Right atrium auricular region (tissue), 2 donors: Measurements from ENCODE around the gene DEFB127. TPM values are rescaled to one million over a fixed set of nuclear protein-coding genes. Genes with fewer than 3 reads are reported as not detected.
"Not testable (repeated sequence)": the region's sequence is repeated elsewhere in the genome, so short reads cannot be mapped to it uniquely, and the experiment has no call there.

ENCODE experiments used
- DNase-seq: peaks from one replicate; pipeline ENCODE4 v3.0.0-alpha.2; 2019; ENCODE audit warnings: low spot score
- H3K27ac ChIP-seq, 2 donors: fragments of 200-600 bp; sonication (generic); 1 replicate in 1 of 2; 2 replicates in 1 of 2; pipeline ENCODE4 v1.5.1; 2016 to 2019
- H3K27me3 ChIP-seq, 2 donors: fragments of 200-600 bp; sonication (generic); one replicate each; pipeline versions ENCODE4 v1.5.1 to v1.6.0; 2017 to 2019
- H3K36me3 ChIP-seq: fragments of 200-600 bp; sonication (generic); one replicate; pipeline ENCODE4 v1.5.1; 2016
- H3K4me1 ChIP-seq, 2 donors: fragments of 200-600 bp; sonication (generic); one replicate each; pipeline versions ENCODE4 v1.5.1 to v1.6.0; 2017 to 2019
- H3K4me3 ChIP-seq, 2 donors: fragments of 200-600 bp; sonication (generic); 1 replicate in 1 of 2; 2 replicates in 1 of 2; pipeline ENCODE4 v1.5.1; 2017 to 2019; ENCODE audit warnings: mild to moderate bottlenecking in 1 of 2, moderate library complexity in 1 of 2
- H3K9me3 ChIP-seq, 2 donors: fragments of 200-600 bp; sonication (generic); one replicate each; pipeline ENCODE4 v1.5.1; 2019
- CTCF ChIP-seq, 2 donors: fragments of 200-600 bp; sonication (generic); IDR thresholded peaks; one replicate each; pipeline ENCODE4 v1.5.1; 2019; ENCODE audit warnings: antibody characterized with exemption in 2 of 2
- total RNA-seq, 2 donors: library from RNA; depleted of rRNA; stranded (reverse); fragments of >200 nt; gene quantifications; one replicate each; pipeline ENCODE4 v1.1.0, GENCODE V29; 2016

DEFB127 gene
- total RNA-seq, 2 donors from 2014 or later = not detected

GRCh38 chr20:189611-190010 lies 32.4 kb downstream of the DEFB127 start, which contains the start of gene DEFB128:
Gene DEFB128 (minus strand): TSS chr20:189711. CDS start chr20:189623, 88 bp downstream.
- no peaks in the 10 kb centered on the region for H3K36me3 ChIP-seq
- no peak for DNase-seq
- no peak for TF ChIP-seq CTCF (IDR thresholded peaks at IDR 0.05)

GRCh38 chr20:198225-198624 lies 41.0 kb downstream of the DEFB127 start:
- no peak for TF ChIP-seq CTCF (IDR thresholded peaks at IDR 0.05)
- Histone ChIP-seq H3K27me3 (no peaks in the 10 kb centered on the region), H3K36me3 (no peaks in the 10 kb centered on the region)

More at GRCh38 chr20:189611-190010, 32.4 kb downstream of the DEFB127 start, which contains the start of gene DEFB128:
- H3K27me3 ChIP-seq = no peaks in the 10 kb centered on the region
- no peak within 1 kb of the TSS for H3K4me3 ChIP-seq
- no peaks in the 10 kb centered on the region for H3K4me1 ChIP-seq
- H3K27ac ChIP-seq = no peak within 1 kb of the TSS
- H3K9me3 ChIP-seq = peaks cover 0 to 4% of the 10 kb centered on the region in 2 donors

GRCh38 chr20:199996-200395 lies 42.7 kb downstream of the DEFB127 start:
- H3K36me3 ChIP-seq = no peaks in the 10 kb centered on the region
- no peak for DNase-seq
- H3K9me3 ChIP-seq = no peaks in the 10 kb centered on the region
- H3K4me1 ChIP-seq = no peaks in the 10 kb centered on the region
- no peaks in the 10 kb centered on the region for H3K27me3 ChIP-seq
- H3K27ac ChIP-seq = no peak overlapping the region
- no peak overlapping the region for H3K4me3 ChIP-seq
- TF ChIP-seq CTCF (IDR thresholded peaks at IDR 0.05) = no peak

More at GRCh38 chr20:198225-198624, 41.0 kb downstream of the DEFB127 start:
- H3K9me3 ChIP-seq = no peaks in the 10 kb centered on the region
- H3K27ac ChIP-seq = no peak overlapping the region
- H3K4me3 ChIP-seq = no peak overlapping the region
- DNase-seq = no peak
- no peaks in the 10 kb centered on the region for H3K4me1 ChIP-seq

DNA sequence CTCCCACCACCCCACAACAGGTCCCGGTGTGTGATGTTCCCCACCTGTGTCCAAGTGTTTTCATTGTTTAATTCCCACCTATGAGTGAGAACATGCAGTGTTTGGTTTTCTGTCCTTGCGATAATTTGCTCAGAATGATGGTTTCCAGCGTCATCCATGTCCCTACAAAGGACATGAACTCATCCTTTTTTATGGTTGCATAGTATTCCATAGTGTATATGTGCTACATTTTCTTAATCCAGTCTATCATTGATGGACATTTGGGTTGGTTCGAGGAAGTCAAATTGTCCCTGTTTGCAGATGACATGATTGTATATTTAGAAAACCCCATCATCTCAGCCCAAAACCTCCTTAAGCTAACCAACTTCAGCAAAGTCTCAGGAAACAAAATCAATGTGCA lies 46.4 kb downstream of the DEFB127 start:
- H3K4me1 ChIP-seq, H3K36me3 ChIP-seq, DNase-seq, H3K27ac ChIP-seq, H3K27me3 ChIP-seq, H3K4me3 ChIP-seq, H3K9me3 ChIP-seq: not testable (repeated sequence)

Other genes with a start within 250 kb of the DEFB127 start
- not detected for gene DEFB125, start 69.8 kb upstream of the DEFB127 start, total RNA-seq
- gene DEFB126, start 14.9 kb upstream of the DEFB127 start, total RNA-seq = not detected
- gene DEFB128, start 32.3 kb downstream of the DEFB127 start, total RNA-seq = not detected
- gene DEFB129, start 69.8 kb downstream of the DEFB127 start, total RNA-seq = not detected
- not detected for gene DEFB132, start 100.3 kb downstream of the DEFB127 start, total RNA-seq
- 1 to 10 TPM; 2.4 to 3.4 TPM for gene C20orf96, start 133.3 kb downstream of the DEFB127 start, total RNA-seq
- gene ZCCHC3, start 140.1 kb downstream of the DEFB127 start, total RNA-seq = 10 to 100 TPM; 10.2 to 14.4 TPM
- 1 to 10 TPM; 5.3 TPM for gene SOX12, start 168.1 kb downstream of the DEFB127 start, total RNA-seq
- gene NRSN2, start 189.7 kb downstream of the DEFB127 start, total RNA-seq = 10 to 100 TPM; 30.6 to 30.7 TPM
- gene TRIB3, start 223.3 kb downstream of the DEFB127 start, total RNA-seq = 1 to 10 TPM in 1 of 2 donors, under 1 TPM in 1; 0.33 to 4.2 TPM